Hepatocyte (in vitro differentiated cells): Measurements from ENCODE around the gene ZNF829. TPM values are rescaled to one million over a fixed set of nuclear protein-coding genes. Genes with fewer than 3 reads are reported as not detected.

Experiments
- DNase-seq: peaks from one replicate; pipeline ENCODE4 v3.0.0-alpha.2; 2016; ENCODE audit warnings: low spot score
- H2AFZ ChIP-seq: fragments of 200-600 bp; sonication (generic); 2 replicates; pipeline ENCODE4 v1.6.0; 2016; ENCODE audit warnings: antibody characterized with exemption, mild to moderate bottlenecking
- H3K27ac ChIP-seq: fragments of 200-600 bp; sonication (generic); 2 replicates; pipeline ENCODE4 v1.5.1; 2016; ENCODE audit warnings: mild to moderate bottlenecking
- H3K27me3 ChIP-seq: fragments of 200-600 bp; sonication (generic); 2 replicates; pipeline ENCODE4 v1.6.1; 2016
- H3K36me3 ChIP-seq: fragments of 200-600 bp; sonication (generic); replicated peaks from 2 replicates; pipeline ENCODE4 v1.5.1; 2016; ENCODE audit warnings: low read depth; ENCODE audit not compliant: insufficient read depth
- H3K4me1 ChIP-seq: fragments of 200-600 bp; sonication (generic); 2 replicates; pipeline ENCODE4 v1.5.1; 2016; ENCODE audit warnings: mild to moderate bottlenecking, moderate library complexity; ENCODE audit not compliant: insufficient read depth
- H3K4me2 ChIP-seq: fragments of 200-600 bp; sonication (generic); 2 replicates; pipeline ENCODE4 v1.6.0; 2016
- H3K4me3 ChIP-seq: fragments of 200-600 bp; sonication (generic); 2 replicates; pipeline ENCODE4 v1.5.1; 2016; ENCODE audit warnings: mild to moderate bottlenecking
- H3K79me2 ChIP-seq: fragments of 200-600 bp; sonication (generic); 2 replicates; pipeline ENCODE4 v1.6.0; 2017; ENCODE audit warnings: mild to moderate bottlenecking
- H3K9me2 ChIP-seq: fragments of 200-600 bp; sonication (generic); replicated peaks from 2 replicates; pipeline ENCODE4 v1.6.0; 2017; ENCODE audit warnings: mild to moderate bottlenecking; ENCODE audit not compliant: insufficient read depth
- H3K9me3 ChIP-seq: fragments of 200-600 bp; sonication (generic); 2 replicates; pipeline ENCODE4 v1.5.1; 2016; ENCODE audit warnings: low read depth, mild to moderate bottlenecking
- H4K20me1 ChIP-seq: fragments of 200-600 bp; sonication (generic); 2 replicates; pipeline ENCODE4 v1.6.0; 2016; ENCODE audit warnings: mild to moderate bottlenecking; ENCODE audit not compliant: insufficient read depth, poor library complexity, severe bottlenecking
- CTCF ChIP-seq: fragments of 200-600 bp; sonication (generic); IDR thresholded peaks from 2 replicates; pipeline ENCODE4 v1.5.1; 2016; ENCODE audit warnings: antibody characterized with exemption, mild to moderate bottlenecking; ENCODE audit not compliant: poor library complexity
- EZH2 ChIP-seq: fragments of 200-600 bp; sonication (generic); IDR thresholded peaks from 2 replicates; pipeline ENCODE4 v1.6.1; 2016; ENCODE audit warnings: antibody characterized with exemption, mild to moderate bottlenecking, borderline replicate concordance
- EZH2phosphoT487 ChIP-seq: fragments of 200-600 bp; sonication (generic); IDR thresholded peaks from one replicate; pipeline ENCODE4 v1.6.1; 2018; ENCODE audit warnings: antibody characterized with exemption, mild to moderate bottlenecking, low read depth, moderate library complexity; ENCODE audit not compliant: unreplicated experiment, severe bottlenecking
- WGBS: methylation state at CpG from one replicate; pipeline ENCODE4 v1.1.6; 2016; ENCODE audit warnings: low lambda C conversion rate; ENCODE audit errors: missing lambda C conversion rate; 5-methylcytosine and 5-hydroxymethylcytosine counted together
- polyA plus RNA-seq: library from polyadenylated mRNA; unstranded; fragments of >200 nt; fragmentation: Nextera tagmentation; extraction: Ambion mirVana; gene quantifications from 2 replicates; pipeline ENCODE4 v1.2.1, GENCODE V29; 2016
- total RNA-seq: library from RNA; depleted of rRNA; stranded (reverse); fragments of >200 nt; gene quantifications from 2 replicates; pipeline ENCODE4 v1.2.3, GENCODE V29; 2014

ZNF829 gene
- total and polyA plus RNA-seq, 2 experiments from 2014 or later = 0.83 to 2.0 TPM

GRCh38 chr19:36950335-36951119 lies 34.4 kb upstream of the ZNF829 start:
- H3K4me3 ChIP-seq = no peak overlapping the region
- H2AFZ ChIP-seq = no peak overlapping the region
- no peak overlapping the region for H3K4me2 ChIP-seq
- TF ChIP-seq EZH2phosphoT487 (no peak), EZH2 (no peak), CTCF (no peak)
- H3K9me3 ChIP-seq = peaks cover 40% of the 10 kb centered on the region
- no peaks in the 10 kb centered on the region for H3K79me2 ChIP-seq
- H4K20me1 ChIP-seq = no peaks in the 10 kb centered on the region
- no peaks in the 10 kb centered on the region for H3K4me1 ChIP-seq
- H3K9me2 ChIP-seq = no peaks in the 10 kb centered on the region
- H3K27me3 ChIP-seq = no peaks in the 10 kb centered on the region
- H3K27ac ChIP-seq = no peak overlapping the region
- peaks cover 21% of the 10 kb centered on the region for H3K36me3 ChIP-seq
- 97% methylated on average over 5 of the region's 5 CpGs for WGBS
- no peak for DNase-seq

- Histone ChIP-seq H3K36me3 (peaks cover 15% of the 10 kb centered on the region), H3K9me2 (no peaks in the 10 kb centered on the region), H3K9me3 (peaks cover 23% of the 10 kb centered on the region), H3K27ac (no peak overlapping the region), H3K27me3 (no peaks in the 10 kb centered on the region), H4K20me1 (no peaks in the 10 kb centered on the region), H2AFZ (no peak overlapping the region), H3K4me3 (no peak overlapping the region), H3K79me2 (no peaks in the 10 kb centered on the region), H3K4me2 (no peak overlapping the region), H3K4me1 (no peaks in the 10 kb centered on the region)
- TF ChIP-seq CTCF = no peak
- TF ChIP-seq EZH2phosphoT487 = no peak
- TF ChIP-seq EZH2 = no peak
- DNase-seq = no peak
These were observed 23.1 kb upstream of the ZNF829 start for GRCh38 chr19:36939153-36939552.

DNA sequence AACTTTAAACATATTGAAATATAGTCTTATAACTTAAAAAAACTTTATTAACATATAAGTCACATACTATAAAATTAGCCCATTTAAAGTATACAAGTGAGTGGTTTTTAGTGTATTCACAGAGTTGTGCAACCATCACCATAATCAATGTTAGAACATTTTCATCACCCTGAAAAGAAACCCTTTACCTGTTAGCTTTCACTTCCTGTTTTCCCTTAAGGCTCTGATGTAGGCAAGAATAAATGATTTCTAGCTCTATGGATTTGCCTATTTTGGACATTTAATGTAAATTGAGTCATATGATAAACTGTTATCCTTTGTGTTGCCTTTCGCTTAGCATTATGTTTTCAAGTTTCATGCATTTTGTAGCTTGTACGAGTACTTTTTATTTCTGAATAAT lies 15.6 kb upstream of the ZNF829 start:
- no peak overlapping the region for H3K27ac ChIP-seq
- TF ChIP-seq EZH2phosphoT487 = no peak
- no peak for TF ChIP-seq EZH2
- TF ChIP-seq CTCF = no peak
- H3K36me3 ChIP-seq = no peaks in the 10 kb centered on the region
- DNase-seq = no peak
- H3K9me2 ChIP-seq = no peaks in the 10 kb centered on the region
- H3K4me3 ChIP-seq = no peak overlapping the region
- H3K4me1 ChIP-seq = no peaks in the 10 kb centered on the region
- no peak overlapping the region for H2AFZ ChIP-seq
- H3K79me2 ChIP-seq = no peaks in the 10 kb centered on the region
- no peaks in the 10 kb centered on the region for H4K20me1 ChIP-seq
- WGBS = 100% methylated on average over 2 of the region's 2 CpGs
- H3K4me2 ChIP-seq = no peak overlapping the region
- H3K9me3 ChIP-seq = peaks cover 15% of the 10 kb centered on the region
- H3K27me3 ChIP-seq = no peaks in the 10 kb centered on the region
